Erythroblast (primary cell): ENCODE measurements around the gene CCDC57.

Source experiments
- GATA1 ChIP-seq: IDR thresholded peaks from 2 replicates; pipeline ENCODE4 v1.6.1; 2011; ENCODE audit warnings: low read depth, mild to moderate bottlenecking, control low read depth, low read length, moderate library complexity
- POLR2A ChIP-seq: IDR thresholded peaks from 2 replicates; pipeline ENCODE4 v1.6.1; 2011; ENCODE audit warnings: mild to moderate bottlenecking, low read length

GRCh38 chr17:82065193-82065637, 147.4 kb downstream of the CCDC57 start:
- no peak for TF ChIP-seq POLR2A
- TF ChIP-seq GATA1, result no peak
